HG03354 (cell line): ENCODE results near the gene NT5C.

Source experiments
- ATAC-seq: cut with Tn5 transposase; IDR thresholded peaks from one replicate; pipeline ENCODE4 v1.9.1; 2021; ENCODE audit warnings: mild to moderate bottlenecking; ENCODE audit not compliant: unreplicated experiment, poor library complexity, severe bottlenecking

The NT5C gene

DNA sequence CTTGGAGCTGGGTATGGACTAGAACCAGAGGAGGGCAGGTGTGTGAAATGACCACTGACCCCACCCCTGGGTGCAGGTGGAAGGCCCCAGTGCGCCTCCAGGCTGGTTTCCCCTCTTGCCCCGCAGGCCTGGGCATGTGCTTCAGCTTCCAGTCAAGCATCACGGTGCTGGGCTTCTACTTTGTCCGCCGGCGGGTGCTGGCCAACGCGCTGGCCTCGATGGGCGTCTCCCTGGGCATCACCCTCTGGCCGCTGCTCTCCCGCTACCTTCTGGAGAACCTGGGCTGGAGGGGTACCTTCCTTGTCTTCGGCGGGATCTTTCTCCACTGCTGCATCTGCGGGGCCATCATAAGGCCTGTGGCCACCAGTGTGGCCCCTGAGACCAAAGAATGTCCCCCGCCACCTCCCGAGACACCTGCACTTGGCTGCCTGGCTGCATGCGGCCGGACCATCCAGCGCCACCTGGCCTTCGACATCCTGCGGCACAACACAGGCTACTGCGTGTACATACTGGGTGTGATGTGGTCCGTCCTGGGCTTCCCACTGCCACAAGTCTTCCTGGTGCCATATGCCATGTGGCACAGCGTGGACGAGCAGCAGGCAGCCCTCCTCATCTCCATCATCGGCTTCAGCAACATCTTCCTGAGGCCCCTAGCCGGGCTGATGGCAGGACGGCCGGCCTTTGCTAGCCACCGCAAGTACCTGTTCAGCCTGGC lies 31.5 kb downstream of the NT5C start:
- ATAC-seq, result no peak

DNA sequence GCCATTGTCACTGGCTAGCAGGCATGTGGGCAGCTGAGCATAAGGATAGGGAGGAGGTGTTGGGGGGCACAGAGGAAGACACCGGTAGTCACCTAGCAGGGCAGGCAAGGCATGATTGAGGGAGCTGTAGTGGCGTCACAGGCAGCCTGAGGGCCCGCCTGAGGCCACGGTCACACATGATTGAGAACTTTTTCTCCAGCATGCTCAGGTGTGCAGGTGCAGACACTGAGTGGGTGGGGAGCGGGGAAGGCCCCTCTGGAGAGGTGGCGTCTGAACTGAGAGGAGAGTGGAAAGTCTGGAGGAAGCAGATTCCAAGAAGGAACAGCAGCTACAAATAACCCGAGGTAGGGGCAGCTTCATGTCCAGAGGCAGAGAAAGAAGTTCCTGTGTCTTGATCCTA lies 32.7 kb downstream of the NT5C start:
- no peak for ATAC-seq

DNA sequence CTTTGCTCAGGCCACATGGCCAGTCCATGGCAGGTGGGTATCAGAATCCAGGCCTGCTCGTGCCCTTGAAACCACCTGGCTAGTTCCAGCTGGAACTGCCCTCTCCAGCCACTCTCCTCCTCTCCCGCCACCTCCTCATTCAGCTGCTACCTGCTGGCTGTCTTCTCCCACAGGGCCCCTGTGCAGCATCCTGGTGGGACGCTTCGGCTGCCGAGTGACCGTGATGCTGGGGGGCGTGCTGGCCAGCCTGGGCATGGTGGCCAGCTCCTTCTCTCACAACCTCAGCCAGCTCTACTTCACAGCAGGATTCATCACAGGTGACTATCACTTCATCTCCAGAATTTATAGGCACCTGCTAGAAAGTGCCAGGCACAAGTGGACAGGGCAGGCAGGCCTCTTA lies 33.7 kb downstream of the NT5C start:
- no peak for ATAC-seq

DNA sequence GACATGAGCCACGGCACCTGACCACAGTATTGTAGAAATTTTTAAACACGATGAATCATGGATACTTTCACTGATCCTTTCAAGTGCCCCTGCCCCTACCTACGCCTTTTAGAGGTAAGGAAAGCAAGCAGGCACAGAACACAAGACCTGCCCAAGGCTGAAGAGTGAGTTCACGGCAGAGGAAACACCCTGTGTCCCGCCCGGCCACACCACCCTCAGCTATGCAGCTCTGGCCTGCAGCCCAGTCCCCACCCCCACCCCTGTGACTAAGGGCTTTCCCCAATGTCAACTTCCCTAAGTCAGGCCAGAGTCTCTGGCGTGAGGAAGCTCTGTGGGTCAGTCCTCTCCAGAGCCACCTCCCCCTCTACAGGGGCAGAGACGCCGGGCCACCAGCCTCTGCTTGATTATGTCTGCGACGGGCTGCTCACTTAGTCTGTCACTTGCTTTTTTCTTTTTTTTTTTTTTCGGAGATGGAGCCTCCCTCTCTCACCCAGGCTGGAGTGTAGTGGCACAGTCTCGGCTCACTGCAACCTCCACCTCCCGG lies 35.4 kb downstream of the NT5C start:
- no peak for ATAC-seq

DNA sequence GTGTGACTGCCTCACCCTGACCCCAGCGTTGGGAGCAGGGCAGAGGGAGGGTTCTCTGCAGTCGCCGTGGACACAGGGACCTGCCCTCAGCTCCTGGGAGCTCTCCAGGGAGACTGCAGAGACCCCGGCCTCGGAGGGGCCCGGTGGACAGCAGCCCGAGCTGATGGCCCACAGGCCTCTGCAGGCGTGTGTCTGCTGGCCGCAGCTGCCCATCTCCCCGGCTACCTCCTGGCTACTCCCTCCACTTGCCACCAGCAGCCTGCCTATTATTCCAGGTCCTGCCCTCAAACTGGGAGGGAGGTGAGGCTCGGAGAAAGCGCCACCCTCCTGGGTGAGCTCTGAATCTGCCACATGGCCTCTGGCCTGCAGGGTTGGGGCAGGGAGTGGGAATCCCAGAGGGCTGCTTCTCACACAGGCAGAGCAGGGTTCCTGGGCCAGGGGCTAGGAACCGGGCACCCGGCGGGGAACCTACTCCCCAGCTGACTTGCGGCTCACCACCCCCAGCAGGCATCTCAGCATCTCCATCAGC lies 36.6 kb downstream of the NT5C start:
- ATAC-seq, result no peak

DNA sequence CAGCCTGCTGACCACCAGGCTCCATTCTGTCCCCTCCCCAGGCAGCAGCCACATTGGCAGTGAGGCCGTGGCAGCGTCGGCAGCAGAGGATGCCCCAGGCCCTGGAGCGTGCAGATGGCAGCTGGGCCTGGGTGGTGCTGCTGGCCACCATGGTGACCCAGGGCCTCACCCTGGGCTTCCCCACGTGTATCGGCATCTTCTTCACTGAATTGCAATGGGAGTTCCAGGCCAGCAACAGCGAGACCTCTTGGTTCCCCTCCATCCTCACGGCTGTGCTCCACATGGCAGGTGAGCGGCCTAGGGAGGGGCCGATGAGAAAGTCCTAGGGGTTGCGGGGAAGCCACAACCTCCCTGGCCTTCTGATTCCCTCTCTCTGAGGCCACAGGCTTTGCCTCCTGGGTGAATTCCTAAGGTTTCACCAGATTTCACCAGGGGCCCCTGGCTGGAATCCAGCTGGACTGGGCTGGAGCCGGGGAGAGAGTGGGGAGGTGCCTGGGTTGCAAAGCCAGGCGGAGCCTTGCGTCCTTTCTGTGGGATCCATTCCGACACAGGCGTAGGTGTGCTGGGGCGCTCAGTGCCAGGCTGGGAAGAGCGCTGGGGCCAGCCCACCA lies 37.9 kb downstream of the NT5C start:
- ATAC-seq, result no peak

DNA sequence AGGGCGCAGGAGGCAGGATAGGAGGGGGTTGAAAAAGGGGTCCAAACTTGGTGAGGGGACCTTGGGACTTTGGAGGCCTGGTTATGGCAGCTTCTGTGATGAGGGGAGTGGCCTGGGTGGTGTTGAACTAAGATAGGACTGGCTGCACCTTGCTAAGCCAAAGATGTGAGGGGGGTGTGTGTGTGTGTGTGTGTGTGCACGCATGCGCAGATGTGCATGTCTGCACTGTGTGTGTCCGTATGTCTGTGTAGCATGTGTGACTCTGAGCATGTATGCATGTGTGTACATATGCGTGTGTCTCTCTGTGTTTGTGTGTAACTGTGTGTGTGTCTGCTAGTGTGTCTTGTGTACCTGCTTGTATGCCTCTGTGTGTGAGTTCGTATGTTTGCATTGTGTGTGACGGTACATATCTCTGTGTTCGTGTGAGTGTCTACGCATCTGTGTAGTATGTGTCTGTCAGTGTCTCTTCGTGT lies 39.7 kb downstream of the NT5C start:
- ATAC-seq, result no peak

DNA sequence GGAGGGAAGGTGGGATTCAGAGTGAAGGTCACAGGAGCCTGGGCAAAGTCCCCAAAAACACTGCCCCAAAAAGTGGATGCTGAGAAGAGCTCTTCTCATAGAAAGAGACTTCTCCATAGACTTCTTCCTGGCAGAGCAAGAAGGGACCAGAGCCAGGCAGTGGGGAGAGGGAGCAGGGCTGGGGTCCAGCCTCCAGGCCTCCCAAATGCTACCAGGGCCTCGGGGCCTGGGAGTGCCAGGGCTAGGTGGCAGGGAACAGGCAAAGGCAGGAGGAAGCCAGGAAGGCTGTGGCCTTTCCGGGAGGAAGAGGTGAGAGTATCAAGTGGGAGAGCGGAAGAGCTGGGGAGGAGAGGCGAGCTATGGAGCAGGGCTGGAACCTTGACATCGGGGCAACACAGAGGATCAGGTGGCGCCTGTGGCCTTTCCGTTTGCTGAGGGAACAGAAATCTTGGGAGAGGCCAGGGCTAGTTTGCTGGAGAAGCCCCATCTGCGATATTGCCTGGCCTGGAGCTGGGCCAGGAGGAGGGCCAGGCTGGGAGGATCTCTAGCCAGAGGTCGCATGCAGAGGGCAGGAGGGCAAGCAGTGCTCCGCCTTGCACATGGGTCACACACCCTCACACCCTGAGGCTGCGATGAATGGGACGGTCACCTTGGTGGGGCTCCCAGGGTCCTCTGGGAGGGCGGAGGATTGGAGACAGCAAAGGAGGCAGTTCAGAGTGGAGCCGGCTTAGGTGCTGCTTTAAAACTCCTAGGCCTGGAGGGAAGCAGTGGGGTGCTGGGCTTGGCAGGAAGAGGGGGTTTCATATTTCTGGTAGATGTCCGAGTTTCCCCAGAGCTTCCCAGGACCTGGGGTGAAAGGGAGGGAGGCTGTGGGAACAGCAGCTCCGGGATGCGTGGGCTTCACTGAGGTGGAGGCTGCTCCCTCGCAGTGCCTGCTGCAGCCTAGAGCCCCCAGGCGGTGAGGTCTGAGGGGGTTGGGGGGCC lies 40.4 kb downstream of the NT5C start:
- no peak for ATAC-seq

DNA sequence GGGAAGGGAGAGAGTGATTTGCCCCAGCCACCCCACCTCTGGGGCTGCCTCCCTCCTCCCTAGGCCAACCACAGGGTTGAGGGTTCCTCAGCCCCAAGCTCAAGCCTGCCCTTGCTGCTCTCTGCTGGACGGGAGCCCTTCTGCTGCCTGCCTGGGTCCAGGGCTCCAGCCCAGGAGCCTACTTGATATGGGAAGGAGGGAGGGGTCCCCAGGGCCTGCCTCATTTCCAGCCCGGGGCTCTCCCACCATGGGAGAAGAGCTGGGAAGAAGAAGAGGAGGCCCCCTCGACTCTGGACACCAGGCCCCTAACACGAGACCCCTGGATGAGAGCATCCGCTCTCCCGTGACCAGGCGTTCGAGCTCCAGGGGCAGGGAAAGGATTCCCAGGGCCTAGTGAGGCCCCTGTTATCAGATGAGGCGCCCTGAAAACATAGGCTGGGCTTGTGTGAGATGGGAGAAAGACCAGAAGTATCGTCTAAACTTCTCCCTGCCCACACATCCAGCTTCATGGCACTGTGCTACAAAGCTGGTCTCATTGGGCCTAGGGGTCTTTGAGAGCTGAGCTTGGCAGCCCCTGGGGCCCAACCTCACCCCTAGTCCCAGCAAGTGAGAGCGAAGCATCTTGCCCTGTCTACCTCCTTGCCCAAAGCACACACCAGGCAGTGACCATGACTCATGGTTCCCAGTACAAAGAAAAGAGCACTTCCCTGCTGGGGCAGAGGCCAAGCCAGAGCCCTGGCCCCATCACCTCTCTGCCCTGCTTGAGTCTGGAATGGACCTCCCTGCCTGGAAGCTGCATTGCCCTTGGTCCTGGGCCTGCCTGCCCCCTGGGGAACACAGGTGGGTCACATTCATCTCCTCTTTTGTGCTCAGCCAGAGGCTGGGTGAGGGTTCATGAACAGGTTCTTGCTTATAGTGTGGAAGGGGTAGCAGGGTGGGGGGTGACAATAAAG lies 42.8 kb downstream of the NT5C start:
- ATAC-seq, result peak; percentile 18

DNA sequence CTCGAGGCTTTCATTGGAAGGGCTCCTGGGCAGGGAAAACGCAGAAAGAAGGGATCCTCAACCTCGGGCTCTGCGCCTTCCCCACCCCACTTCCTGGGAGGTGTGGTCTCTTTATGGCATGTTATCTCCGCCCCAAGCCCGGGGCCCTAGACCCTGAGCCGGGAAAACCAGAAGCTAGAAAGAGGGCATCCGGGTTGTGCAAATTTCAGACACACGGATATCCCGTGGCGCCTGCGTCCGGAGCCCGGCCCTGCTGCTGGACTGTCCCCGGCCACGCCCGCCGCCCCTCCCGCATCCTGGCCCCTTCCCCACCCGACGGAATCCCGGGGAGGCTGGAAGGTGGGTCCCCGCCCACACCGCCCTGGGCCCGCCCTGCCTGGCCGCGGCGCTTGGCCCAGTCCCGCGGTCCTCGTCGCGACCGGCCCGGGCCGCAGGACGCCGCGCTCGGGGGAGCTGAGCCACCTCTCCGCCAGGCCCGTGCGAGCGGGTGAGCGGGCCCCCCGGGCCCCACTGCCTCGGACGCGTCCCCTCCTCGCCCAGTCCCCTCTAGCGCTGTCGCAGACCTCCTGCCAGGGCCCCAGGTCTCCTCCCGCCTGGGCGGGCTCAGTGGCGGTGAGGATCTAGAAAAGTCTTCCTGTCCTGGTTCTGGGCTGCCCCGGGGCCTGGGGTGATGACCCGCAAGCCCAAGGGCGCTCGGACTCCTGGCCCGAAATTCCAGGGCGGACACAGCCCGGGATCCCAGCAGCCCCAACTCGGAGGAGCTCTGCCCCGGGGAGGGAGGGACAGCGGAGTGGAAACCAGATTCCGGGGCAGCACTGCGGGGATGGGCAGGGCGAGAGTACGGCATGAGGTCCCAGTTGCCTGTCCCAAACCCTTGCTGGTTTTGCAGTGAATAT lies 43.7 kb downstream of the NT5C start, which contains the start of gene SLC16A5:
Gene SLC16A5 (plus strand): TSS at position 397 of the 896 bp plus-strand sequence. CDS start 5,683 bp downstream, outside the sequence.
- ATAC-seq, result peak; percentile 57

DNA sequence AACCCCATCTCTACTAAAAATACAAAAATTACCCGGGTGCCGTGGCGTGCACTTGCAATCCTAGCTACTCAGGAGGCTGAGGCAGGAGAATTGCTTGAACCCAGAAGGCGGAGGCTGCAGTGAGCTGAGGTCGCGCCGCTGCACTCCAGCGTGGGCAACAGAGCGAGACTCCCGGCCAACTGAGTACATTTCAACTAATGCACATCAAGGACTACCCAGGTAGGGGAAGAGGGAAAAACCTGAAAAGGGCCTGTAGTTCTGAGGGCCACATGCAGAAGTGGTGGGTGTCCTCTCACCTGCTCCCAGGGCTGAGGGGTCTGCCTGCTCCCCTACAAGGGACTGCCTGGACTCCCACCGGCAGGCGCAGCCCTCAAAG lies 44.4 kb downstream of the NT5C start:
- no peak for ATAC-seq

DNA sequence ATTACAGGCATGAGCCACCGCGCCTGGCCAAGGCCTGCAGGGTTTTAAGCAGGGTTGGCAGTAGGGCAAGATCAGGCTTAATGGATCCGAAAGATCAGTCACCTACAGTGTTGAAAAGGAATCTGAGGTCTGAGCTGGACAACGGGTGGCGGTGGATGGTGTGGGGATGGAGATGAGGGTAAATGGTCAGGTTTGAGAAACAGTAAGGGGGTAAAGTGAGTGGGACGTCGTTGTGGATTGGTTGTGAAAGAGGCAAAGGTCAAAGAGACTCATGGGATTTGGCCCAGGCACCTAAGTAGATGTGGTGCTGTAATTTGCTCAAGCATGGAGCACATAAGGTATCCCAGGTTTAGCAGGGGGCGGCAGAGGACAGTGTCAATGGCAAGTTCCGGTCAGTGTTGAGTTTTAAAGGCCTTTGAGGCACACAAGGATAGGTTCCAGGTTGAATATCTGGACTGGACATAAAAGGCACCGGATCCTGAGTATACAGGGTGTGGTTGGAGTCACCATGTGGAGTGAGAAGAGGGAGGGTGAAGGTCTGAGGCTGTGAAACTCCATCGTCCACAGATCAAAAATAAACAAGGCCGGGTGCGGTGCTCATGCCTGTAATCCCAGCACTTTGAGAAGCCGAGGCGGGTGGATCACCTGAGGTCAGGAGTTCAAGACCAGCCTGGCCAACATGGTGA lies 44.9 kb downstream of the NT5C start:
- ATAC-seq, result no peak

DNA sequence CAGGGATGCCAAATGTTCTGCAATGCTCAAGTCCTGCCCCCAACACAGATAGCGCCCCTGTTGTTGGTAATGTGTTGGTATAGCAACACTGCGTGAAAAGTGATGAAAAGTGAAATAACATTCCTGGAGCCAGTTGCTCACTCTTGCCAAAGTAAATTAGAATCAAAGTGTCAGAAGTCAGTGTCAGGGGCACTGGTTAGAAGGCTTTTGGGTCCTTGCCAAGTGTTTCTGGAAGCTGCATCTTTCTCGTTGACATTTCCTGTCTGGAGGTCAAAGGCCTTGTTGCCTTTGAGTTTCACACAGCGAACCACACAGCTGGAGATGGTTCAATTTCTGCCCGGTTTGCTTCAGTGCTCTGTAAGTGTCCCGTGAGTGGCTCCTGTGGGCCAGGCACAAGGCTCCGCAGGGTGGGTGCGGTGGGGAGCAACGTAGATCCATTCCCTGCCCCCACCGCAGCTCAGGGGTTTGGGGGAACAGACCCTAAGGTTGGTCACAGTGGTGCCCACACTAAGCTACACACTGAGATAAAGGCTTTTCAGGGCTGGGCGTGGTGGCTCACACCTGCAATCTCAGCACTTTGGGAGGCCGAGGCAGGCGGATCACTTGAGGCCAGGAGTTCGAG lies 47.4 kb downstream of the NT5C start:
- ATAC-seq, result no peak

DNA sequence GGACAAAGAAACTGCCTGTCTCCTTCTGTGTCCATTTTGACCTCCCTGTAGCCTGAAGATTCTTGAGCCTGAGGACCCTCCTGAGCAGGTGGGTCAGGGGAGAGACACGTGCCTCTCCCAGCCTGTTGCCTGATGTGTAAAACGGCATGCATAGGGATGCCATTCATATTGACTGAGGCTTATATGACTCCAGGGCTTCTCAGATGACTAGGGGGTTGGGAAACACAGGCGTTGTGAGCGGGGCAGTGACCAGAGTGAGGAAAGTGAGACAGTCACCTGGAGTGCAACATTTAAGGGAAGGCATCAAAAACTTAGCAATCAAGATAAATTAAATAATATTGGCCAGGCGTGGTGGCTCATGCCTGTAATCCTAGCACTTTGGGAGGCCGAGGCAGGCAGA lies 48.9 kb downstream of the NT5C start:
- no peak for ATAC-seq

DNA sequence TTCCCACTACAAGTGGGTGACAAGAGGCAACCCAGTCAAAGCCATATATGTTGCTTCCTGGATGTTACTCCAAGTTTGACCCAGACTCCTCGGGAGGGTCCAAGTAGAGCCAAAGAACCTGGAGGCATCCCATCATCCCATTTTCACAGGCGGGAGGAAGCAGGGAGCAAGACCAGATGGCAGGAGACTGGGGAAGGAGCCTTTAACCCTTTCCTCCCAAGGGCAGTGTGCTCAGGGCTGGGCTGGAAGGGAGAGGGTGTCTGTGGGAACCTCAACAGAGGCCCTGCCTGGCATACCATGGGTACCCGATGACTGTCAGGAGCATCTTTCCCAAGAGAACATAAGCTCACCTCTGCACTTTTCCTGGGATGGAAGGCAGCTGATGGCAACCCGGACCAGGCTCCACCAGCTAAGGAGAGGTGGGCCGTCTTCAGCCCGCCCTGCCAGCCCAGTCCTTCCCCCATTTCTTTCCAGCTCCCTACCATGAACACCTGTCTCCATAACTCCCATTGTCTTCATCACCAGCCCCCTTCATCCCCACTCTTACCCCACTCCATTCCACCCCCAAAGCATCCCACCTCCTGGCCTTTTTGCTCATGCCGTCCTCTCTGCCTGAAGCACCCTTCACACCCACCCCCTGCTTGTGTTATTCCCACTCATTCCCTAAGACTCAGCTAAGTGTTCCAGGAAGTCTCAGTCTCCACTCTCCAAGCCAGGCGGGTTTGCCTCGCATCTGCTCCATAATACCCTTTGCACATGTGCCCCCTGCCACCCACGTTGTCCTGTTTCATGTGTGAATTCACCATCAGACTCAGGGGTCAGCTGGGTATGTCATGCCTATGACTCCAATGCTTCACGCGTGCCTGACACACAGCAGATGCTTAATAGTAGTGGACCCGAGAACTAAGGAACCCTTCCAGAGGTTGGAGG lies 49.7 kb downstream of the NT5C start:
- ATAC-seq, result no peak
